Caco-2 (cell line): ENCODE results near the gene DDI1. TPM values are rescaled to one million over a fixed set of nuclear protein-coding genes. Genes with fewer than 3 reads are reported as not detected.

Experiments
- BruUV-seq: library from RNA; stranded (reverse); fragments of 400-500 nt; replicated peaks from 2 replicates; lab custom pipeline; 2021; lab: Mats Ljungman, UMichigan
- CTCF ChIA-PET: fragments of 300-600 bp; sonication (Branson Sonifier 250); formaldehyde crosslinking; loops from one replicate; lab custom pipeline; 2022; ENCODE audit warnings: antibody characterized with exemption; lab: Charles Lee
- POLR2A ChIA-PET: fragments of 300-600 bp; sonication (Branson Sonifier 250); formaldehyde crosslinking; loops from one replicate; lab custom pipeline; 2022; ENCODE audit warnings: antibody characterized with exemption; lab: Charles Lee
- DNase-seq, 2 experiments: peaks; one replicate each; pipeline versions ENCODE4 v3.0.0 to v3.0.0-alpha.2; 2020 to 2022
- H3K27me3 ChIP-seq: replicated peaks from 2 replicates; pipeline ENCODE4 v1.6.0; 2011; ENCODE audit warnings: low read length; ENCODE audit not compliant: control insufficient read depth, insufficient read depth
- H3K36me3 ChIP-seq: 2 replicates; pipeline ENCODE4 v1.5.1; 2011; ENCODE audit warnings: low read length; ENCODE audit not compliant: control insufficient read depth, insufficient read depth
- H3K4me1 ChIP-seq: fragments of 250-450 bp; sonication (Bioruptor Pico); 2 replicates; pipeline ENCODE4 v1.5.1; 2020; ENCODE audit warnings: mild to moderate bottlenecking
- H3K4me3 ChIP-seq: 2 replicates; pipeline ENCODE4 v1.5.1; 2011; ENCODE audit warnings: low read depth, mild to moderate bottlenecking, control low read depth, low read length
- H3K9me3 ChIP-seq: fragments of 250-450 bp; sonication (Bioruptor Pico); 2 replicates; pipeline ENCODE4 v1.5.1; 2020; ENCODE audit warnings: mild to moderate bottlenecking, moderate library complexity
- H3K27ac Mint-ChIP-seq: one replicate; pipeline ENCODE4 v1.8.0; 2022; ENCODE audit warnings: mixed read lengths; ENCODE audit not compliant: unreplicated experiment
- H3K27me3 Mint-ChIP-seq: one replicate; pipeline ENCODE4 v1.8.0; 2022; ENCODE audit warnings: mixed read lengths; ENCODE audit not compliant: insufficient read depth, unreplicated experiment
- H3K36me3 Mint-ChIP-seq: one replicate; pipeline ENCODE4 v1.8.0; 2022; ENCODE audit warnings: mild to moderate bottlenecking, mixed read lengths; ENCODE audit not compliant: insufficient read depth, unreplicated experiment
- H3K4me1 Mint-ChIP-seq: one replicate; pipeline ENCODE4 v1.8.0; 2022; ENCODE audit warnings: low read depth, mixed read lengths; ENCODE audit not compliant: unreplicated experiment
- H3K4me3 Mint-ChIP-seq: one replicate; pipeline ENCODE4 v1.8.0; 2022; ENCODE audit warnings: mild to moderate bottlenecking, moderate library complexity, mixed read lengths; ENCODE audit not compliant: unreplicated experiment
- H3K9me3 Mint-ChIP-seq: one replicate; pipeline ENCODE4 v1.8.0; 2022; ENCODE audit warnings: mixed read lengths; ENCODE audit not compliant: unreplicated experiment
- CTCF ChIP-seq, 2 experiments: fragments of 200-600 bp in 1 of 2; IDR thresholded peaks; 1 replicate in 1 of 2; 2 replicates in 1 of 2; pipeline versions ENCODE4 v1.5.1 to v1.8.0; 2011 to 2022; ENCODE audit warnings: antibody characterized with exemption in 1 of 2, control low read depth in 1 of 2, inconsistent platforms in 1 of 2, low read depth in 1 of 2, low read length in 1 of 2, mild to moderate bottlenecking in 1 of 2, moderate library complexity in 1 of 2; ENCODE audit not compliant: insufficient read depth in 1 of 2, severe bottlenecking in 1 of 2, unreplicated experiment in 1 of 2
- intact Hi-C: fragments of 100-400 bp; cut with micrococcal nuclease; formaldehyde crosslinking; loops from one replicate; pipeline ENCODE4 v1.10.0; 2022; ENCODE audit not compliant: unreplicated experiment
- total RNA-seq: library from RNA; stranded (reverse); gene quantifications from 2 replicates; pipeline ENCODE4 v1.2.3, GENCODE V29; 2022

Gene DDI1
- total RNA-seq, 1 experiment from 2014 or later, result not detected

DNA sequence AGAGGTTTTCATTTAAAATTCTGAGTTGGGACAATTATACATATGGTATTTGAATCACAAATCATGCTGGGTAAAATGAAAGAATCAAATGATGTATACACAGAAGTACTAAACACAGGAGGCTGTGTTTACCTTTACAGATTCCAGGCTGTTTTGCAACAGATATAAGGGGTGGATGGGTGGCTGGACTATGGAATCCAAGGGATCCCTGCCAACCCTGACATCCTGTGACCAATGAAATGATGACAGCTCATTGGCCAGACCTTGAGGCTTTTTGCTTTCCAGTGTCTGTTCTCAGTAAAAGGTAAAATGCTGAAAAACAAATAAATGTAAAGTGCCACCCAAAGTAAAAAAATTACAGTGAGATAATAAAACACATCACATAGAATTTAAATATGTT lies 3.3 kb upstream of the DDI1 start:
- Mint-ChIP-seq H3K4me1 (no peaks in the 10 kb centered on the region), H3K9me3 (no peaks in the 10 kb centered on the region), H3K36me3 (no peaks in the 10 kb centered on the region), H3K4me3 (no peak overlapping the region), H3K27me3 (no peaks in the 10 kb centered on the region), H3K27ac (no peak overlapping the region)
- BruUV-seq, result no TSS peak
- Histone ChIP-seq H3K9me3 (no peaks in the 10 kb centered on the region), H3K27me3 (no peaks in the 10 kb centered on the region), H3K4me1 (peaks cover 6% of the 10 kb centered on the region; the same call in 1 of the 2 replicates), H3K4me3 (no peak overlapping the region), H3K36me3 (no peaks in the 10 kb centered on the region)
- POLR2A ChIA-PET, result no interaction called here
- intact Hi-C loops, result no loop called here
- TF ChIP-seq CTCF (IDR thresholded peaks at IDR 0.05; ENCODE audit: insufficient read depth in 1 of 2, low read depth in 1 of 2, low read length in 1 of 2, severe bottlenecking in 1 of 2, unreplicated experiment in 1 of 2), result no peak
- CTCF ChIA-PET, result no interaction called here
- peak; percentile 37 to 72 for DNase-seq

GRCh38 chr11:104033561-104033960 lies 2.9 kb upstream of the DDI1 start:
- ChIA-PET CTCF (no interaction called here), POLR2A (no interaction called here)
- Histone ChIP-seq H3K27me3 (no peaks in the 10 kb centered on the region), H3K4me1 (peaks cover 6% of the 10 kb centered on the region; the same call in 1 of the 2 replicates), H3K9me3 (no peaks in the 10 kb centered on the region), H3K4me3 (no peak overlapping the region), H3K36me3 (no peaks in the 10 kb centered on the region)
- Mint-ChIP-seq H3K27me3 (no peaks in the 10 kb centered on the region), H3K4me3 (no peak overlapping the region), H3K27ac (no peak overlapping the region), H3K9me3 (no peaks in the 10 kb centered on the region), H3K36me3 (no peaks in the 10 kb centered on the region), H3K4me1 (no peaks in the 10 kb centered on the region)
- no TSS peak for BruUV-seq
- DNase-seq, result no peak
- intact Hi-C loops, result no loop called here
- no peak for TF ChIP-seq CTCF (IDR thresholded peaks at IDR 0.05; ENCODE audit: insufficient read depth in 1 of 2, low read depth in 1 of 2, low read length in 1 of 2, severe bottlenecking in 1 of 2, unreplicated experiment in 1 of 2)

- Mint-ChIP-seq H3K36me3 (no peaks in the 10 kb centered on the region), H3K4me3 (no peak overlapping the region), H3K27ac (no peak overlapping the region), H3K27me3 (no peaks in the 10 kb centered on the region), H3K9me3 (no peaks in the 10 kb centered on the region), H3K4me1 (no peaks in the 10 kb centered on the region)
- no TSS peak for BruUV-seq
- Histone ChIP-seq H3K36me3 (no peaks in the 10 kb centered on the region), H3K4me3 (no peak overlapping the region), H3K9me3 (no peaks in the 10 kb centered on the region), H3K4me1 (peaks cover 6% of the 10 kb centered on the region; the same call in 1 of the 2 replicates), H3K27me3 (no peaks in the 10 kb centered on the region)
- no peak for DNase-seq
- CTCF ChIA-PET, result no interaction called here
- intact Hi-C loops, result no loop called here
- TF ChIP-seq CTCF (IDR thresholded peaks at IDR 0.05; ENCODE audit: insufficient read depth in 1 of 2, low read depth in 1 of 2, low read length in 1 of 2, severe bottlenecking in 1 of 2, unreplicated experiment in 1 of 2), result no peak
- POLR2A ChIA-PET, result no interaction called here
Observed at GRCh38 chr11:104036995-104037394, 555 bp downstream of the DDI1 start.
